Urothelium cell line (cell line): ENCODE data around the gene PROX2.

Source experiments
- DNase-seq: peaks from one replicate; pipeline ENCODE4 v3.0.0; 2011; ENCODE audit warnings: low spot score, mixed read lengths
- FAIRE-seq: peaks from 2 replicates; lab custom pipeline; 2011; peaks lifted over from hg19 to GRCh38; lab: Jason Lieb, UNC

Gene PROX2

DNA sequence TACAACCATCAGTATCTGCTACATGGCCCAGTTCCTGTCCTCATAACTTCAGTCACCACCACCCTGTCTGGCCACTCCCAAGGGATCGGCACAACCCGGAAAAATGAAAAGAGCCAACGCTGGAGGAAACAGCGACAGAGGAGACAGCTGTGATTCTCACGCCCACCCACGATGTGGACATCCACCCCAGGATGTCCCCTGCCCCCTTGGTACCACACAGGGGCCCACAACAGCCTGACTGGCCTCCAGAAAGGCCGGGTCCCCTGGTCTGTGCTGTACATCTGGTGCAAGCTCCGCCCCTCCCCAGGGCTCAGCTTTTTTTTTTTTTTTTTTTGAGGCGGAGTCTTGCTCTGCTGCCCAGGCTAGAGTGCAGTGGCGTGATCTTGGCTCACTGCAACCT is 34.6 kb upstream of the PROX2 start:
- FAIRE-seq (no peak), DNase-seq (no peak)

DNA sequence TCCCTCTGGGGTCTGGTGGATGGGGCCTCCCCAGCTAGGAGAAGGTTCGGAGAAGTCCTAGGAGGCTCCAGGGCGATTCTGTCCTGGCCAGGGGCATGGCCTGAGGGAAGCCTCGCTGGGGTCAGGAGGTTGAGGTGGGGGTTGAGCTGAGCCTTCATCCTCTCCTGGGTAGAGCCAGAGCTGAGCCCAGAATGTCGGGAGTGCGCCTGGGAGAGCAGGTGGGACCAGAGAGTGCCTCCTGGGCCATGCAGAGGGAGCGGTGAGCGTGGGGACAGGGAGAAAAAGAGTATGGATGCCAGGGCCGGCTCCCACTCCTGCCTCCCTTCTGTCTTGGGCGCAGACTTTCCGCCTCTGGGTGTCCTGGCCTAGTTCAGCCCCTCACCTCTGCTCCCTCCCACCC is 34.0 kb upstream of the PROX2 start:
- FAIRE-seq (no peak), DNase-seq (no peak)

DNA sequence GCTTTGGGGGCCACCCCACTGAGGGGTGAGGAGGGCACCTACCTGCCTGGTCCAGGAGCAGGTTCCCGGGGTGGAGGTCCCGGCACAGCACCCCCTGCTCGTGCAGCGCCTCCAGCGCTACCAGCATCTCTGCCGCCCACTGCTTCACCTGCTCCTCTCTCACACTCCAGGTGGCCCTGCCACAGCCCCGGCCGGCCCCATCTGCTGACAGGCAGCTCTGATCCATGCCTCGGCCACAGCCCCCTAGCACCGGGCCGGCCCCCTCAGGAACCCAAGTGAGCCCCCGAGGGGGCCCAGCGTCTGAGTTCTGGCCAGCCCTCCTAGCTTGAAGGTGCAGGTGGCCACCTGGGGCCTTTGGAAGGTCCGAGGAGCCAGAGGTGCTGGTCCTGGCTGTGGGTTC is 33.6 kb upstream of the PROX2 start:
- FAIRE-seq (no peak), DNase-seq (no peak)

DNA sequence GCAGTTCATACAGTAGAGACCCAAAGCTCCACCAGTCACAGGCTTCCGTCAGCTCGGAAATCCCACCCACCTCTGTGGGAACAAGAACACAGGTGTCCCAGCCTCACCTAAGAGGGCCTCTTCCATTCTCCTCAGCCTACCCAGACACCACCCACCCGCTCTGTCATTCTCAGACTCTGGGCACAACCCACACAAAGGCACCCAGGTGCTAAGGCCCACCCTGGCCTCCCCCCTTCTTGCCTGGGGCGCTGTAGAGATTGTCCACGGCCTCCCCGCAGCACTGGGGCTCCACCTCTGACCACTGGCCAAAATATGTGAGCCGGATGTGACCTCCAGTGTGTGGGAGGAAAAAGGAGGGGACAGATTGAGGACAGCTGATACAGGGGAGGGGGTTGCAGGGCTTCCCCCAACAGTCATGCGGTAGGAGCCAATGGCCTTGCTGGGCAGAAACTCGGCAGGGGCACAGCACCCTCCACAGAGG is 33.0 kb upstream of the PROX2 start:
- DNase-seq (no peak), FAIRE-seq (no peak)

DNA sequence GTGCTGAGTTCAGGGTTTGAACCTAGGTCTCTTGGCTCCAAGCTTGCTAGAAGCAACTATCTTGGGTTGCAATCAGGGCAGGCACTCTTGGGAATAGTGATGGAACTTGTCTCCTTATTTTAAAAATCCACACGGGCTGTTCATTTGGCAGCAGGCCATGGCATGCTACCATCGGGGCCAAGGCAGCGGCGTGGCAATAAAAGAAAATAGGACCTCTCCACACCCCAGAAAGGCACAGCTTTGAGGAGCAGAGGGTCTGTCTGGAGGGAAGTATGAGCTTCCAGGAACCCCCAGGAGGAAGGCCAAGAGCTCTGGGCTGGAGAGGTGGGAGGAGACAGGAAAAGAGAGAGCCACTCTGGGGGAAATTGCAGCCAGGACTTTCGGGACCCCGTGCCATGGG is 31.8 kb upstream of the PROX2 start:
- no peak for FAIRE-seq

DNA sequence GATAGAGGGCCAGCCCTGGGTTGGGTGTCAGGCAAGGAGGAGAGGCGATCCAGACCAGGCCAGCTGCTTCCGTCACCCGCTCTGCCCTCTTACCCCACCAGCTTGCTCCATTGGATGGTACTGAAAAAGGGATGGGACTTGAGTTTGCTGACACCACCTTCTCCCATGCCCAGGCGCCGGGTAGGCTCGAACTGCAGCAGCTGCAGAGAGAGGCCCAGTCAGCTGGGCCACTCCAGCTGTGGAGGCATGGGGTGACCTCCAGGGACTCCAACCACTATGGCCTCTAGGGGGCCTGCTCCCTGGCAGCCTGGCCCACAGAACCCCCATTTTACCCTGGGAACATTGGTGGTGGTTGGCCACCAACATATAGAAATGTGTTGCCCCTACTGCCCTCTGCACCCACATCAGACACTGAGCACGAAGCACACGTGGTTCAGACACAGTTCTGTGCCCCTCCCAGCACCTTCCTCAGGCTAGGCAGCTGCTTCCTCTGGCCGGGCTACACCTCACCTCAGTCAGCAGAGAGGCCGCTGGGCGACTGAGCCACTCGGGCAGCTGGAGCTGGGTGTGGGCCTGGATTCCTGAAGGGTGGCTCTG is 31.1 kb upstream of the PROX2 start:
- peak; percentile 72 for FAIRE-seq
- no peak for DNase-seq

More for the DNA sequence above, 31.8 kb upstream of the PROX2 start:
- DNase-seq = no peak

DNA sequence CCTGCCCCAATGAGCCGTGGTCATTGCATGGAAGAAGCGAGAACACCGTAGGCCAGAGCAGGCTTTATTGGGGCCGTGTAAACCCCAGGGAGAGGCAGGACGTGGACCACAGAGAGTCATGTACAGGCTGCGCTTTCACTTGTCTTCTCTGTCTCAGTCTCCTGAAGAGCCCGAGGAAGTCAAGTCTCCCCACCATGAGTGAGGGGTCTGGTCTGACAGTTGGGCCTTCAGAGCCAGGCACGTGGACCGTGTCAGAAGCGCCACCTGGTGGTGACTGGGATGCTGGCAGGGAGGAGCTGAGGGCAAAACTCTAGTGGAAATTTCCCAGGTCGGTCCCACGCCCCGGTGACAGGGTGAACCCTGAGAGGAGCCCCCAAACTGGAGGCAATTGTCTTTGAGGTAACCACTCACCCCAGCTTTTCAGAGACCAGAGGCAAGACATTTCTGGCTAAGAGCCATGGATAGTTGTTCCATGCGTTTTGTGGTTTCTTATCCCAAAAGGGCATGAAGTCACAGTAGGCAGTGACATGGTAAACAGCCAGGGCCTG is 29.7 kb upstream of the PROX2 start:
- DNase-seq (peak; percentile 81), FAIRE-seq (no peak)

DNA sequence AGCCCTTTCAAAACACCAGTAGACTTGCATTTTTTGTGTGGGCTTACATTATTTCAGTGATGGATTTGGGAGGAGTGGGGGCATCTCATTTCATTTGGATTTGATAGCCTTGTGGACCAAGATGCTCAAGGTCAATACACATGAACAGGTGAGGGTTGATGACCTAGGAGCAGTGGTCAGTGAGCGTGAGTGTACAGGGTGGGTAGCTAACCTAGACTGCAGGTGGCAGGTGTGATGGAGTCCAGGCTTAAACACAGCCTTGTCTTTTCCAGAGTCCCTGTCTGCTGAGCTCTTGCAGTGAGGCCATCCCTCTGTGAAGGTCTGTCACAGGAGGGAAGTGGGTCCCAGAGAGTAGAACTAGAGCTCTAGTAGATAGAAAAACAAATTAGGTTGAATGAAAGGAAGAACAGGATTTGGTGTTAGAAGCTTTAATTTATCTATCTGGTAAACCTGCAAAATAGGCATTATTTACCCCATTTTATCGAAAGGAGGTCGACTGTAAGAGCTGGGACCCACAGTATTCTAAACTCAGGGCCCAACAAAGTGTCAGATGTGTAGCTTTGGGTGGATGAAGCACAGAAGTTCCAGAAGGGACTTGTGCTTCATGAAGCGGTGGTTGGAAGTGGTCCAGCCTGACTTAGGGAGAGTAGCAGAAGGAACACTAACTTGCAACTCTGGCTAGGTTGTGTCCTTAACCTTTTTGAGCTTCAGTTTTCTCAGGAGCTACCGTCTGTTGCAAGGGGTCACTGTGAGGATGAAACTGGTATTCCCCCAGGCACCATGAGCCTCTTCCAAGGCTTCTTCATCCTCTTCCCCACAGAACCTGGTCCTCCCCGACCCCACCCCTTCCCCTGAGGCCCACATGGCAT is 28.9 kb upstream of the PROX2 start:
- FAIRE-seq = no peak

DNA sequence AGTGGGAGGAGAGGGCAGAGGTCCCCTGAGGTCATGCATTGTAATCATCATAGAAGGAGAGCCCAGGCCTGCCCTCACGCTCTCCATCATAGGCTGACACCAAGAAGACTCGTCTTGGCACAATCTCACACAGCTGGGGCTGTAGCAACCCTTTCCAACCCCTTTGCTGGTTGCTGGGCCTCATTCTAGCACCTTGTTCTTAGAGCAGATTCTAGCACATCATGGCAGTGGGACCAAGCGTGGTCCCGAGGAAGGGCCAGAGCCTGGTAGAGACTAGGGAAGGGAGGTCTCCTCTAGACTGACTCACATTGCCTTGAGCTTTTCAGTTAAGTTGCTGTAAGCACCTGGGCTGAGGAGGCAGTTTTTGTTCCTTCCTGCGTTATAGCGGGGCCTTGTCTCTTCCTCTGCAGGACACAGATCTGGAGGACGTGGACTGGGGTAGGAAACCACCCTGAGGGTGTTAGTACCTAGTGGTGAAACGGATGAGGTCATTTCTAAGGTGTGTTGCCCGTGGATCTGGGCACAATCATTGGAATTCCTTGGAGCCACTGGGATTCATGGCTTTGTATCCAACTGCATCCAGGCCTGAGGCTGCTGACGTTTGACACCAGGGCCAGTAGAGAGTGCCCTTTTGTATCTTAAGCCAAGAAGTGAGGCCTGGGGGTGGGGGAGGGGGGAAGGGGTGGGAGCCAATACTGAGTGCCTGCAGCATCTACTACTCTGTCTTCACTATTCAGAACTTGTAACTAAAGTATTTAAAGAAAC is 27.2 kb upstream of the PROX2 start:
- no peak for FAIRE-seq

More for the DNA sequence above, 28.9 kb upstream of the PROX2 start:
- no peak for DNase-seq

DNA sequence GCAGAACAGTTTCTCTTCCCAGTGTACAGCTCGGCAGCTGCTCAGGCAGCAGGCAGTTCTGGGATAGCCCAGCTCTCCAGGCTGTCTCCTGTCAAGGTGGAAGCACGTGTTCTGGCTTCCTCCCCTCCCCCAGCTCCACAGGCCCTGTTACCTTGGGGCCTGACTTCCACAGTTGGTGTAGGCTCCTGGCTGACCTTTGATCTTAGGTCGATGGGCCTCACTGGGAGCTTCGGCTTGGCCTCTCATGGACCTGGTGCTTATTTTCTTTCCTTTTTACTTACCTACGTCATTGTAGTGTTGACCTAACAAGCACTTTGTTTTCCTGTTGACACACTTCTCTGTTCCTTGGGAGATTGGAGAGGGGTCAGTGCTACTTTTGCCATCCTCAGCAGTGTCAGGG is 22.7 kb upstream of the PROX2 start:
- DNase-seq (no peak), FAIRE-seq (no peak)

More for the DNA sequence above, 27.2 kb upstream of the PROX2 start:
- DNase-seq = no peak

DNA sequence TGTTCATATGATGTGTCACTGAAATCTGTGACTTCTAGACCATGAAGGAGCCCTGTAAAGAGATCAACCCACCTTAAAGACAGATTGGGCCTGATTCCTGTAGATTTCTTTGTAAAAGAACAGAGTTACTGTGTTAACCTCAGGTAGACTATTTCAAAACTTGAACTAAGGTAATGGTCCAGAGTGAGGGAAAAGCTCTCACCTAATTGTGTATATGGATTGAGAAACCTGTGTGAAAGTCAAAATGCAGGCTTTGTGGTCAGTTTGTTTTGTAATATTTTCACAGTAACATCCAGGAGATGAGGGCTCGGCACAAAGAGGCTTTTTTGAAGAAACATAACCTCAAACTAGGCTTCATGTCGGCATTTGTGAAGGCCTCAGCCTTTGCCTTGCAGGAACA is 22.1 kb upstream of the PROX2 start:
- FAIRE-seq = no peak

DNA sequence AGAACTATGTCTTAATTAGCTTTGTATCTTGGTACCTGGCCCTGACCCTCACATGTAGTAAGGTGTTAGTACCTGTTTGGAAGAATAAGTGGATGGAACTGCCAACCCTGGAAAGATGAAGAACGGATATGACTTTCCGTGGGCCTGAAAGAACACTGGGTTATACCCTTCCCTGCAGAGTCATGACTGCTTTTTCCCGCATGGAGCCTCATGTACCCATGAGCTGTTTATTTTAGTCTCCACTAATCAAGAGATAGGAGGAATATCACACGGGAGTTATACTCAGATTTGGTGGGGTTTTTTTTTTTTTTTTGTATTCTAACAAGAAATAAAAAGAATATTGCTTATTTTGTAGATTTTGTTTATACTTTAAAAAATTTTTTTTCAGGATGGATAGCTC is 21.7 kb upstream of the PROX2 start:
- DNase-seq (no peak), FAIRE-seq (no peak)

More for the DNA sequence above, 22.1 kb upstream of the PROX2 start:
- no peak for DNase-seq

DNA sequence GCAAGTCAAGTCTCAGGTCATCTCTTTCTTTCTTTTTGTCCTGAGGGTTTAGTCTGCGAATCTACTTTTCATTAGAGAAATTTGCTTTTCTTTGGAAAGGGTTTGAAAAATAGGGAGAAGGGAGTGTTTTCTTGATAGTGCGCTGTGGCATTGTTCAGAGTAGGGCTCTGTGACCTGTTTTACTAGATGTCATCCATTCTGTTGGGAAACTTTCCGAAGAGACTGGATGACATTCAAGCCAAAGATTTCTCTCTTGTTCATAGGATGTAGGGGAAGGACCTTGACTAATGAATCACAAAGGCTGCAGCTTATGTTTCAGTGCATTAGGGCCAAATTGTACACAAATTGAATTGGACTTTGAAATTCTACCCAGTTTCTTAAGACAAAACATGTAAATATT is 20.5 kb upstream of the PROX2 start:
- DNase-seq (no peak), FAIRE-seq (no peak)

DNA sequence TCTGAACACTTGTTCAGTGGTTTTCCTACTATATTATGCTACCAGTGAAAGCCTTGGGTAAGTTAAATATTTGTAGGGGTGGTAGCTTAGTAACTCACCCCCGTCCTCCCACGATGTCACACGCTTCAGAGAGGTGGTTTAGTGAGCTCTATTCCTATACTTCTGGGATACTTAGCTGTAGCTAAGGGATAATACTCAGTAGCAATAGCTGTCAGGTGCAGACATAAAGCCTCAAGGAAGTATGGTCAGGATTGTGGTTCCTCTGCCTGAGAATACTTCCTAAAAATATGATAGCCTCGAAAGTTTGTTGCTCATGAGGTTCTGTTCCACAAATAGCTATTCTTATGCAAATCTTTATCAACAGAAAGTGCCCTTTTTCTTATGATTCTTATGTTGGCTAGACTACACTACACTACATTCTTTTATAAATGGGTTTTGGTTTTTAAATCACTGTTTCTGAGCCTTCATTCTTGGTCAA is 17.7 kb upstream of the PROX2 start:
- no peak for DNase-seq
- FAIRE-seq = no peak

DNA sequence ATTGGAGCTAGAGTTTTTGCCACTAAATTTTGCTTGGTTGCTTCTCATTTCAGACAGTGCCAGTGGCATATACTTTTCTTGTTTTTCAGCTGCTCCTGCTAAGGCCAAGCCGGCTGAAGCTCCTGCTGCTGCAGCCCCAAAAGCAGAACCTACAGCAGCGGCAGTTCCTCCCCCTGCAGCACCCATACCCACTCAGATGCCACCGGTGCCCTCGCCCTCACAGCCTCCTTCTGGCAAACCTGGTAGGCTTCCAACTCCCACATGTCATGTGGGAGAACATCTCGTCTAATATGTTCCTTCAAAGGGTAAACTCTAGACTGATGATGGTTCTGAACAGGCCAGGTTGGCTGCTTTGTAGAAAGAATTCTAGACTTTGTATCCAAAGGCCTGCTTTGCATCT is 16.8 kb upstream of the PROX2 start:
- DNase-seq = no peak
- no peak for FAIRE-seq

DNA sequence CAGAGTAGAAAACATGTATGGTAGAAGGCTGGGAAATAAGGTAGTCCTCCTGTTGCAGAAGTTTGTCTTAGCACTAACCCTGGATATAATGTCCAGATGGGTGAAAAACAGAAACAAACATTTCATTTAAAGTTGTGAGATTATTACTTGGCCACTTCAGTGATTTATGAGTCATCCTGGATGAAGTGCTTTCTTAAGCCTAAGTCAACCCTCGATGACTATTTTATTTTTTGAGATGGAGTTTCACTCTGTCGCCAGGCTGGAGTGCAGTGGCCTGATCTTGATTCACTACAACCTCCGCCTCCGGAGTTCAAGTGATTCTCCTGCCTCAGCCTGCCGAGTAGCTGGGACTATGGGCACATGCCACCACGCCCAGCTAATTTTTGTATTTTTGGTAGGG is 15.9 kb upstream of the PROX2 start:
- DNase-seq = no peak
- FAIRE-seq = no peak

DNA sequence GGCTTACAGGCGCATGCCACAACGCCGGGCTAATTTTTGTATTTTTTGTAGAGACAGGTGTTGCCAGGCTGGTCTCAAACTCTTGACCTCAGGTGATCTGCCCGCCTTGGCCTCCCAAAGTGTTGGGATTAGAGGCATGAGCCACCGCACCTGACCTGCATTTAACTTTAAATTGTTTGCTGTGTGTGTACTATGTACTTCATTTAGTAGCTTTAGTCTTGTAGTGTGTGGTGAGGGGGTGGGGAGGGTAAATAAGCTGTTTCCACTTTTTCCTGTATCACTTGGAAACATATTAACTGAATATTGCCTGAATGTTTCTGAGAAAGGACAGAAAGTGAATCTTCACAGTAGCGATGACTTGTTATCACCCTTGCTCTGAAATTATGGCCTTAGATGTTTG is 14.3 kb upstream of the PROX2 start:
- DNase-seq = no peak
- no peak for FAIRE-seq

DNA sequence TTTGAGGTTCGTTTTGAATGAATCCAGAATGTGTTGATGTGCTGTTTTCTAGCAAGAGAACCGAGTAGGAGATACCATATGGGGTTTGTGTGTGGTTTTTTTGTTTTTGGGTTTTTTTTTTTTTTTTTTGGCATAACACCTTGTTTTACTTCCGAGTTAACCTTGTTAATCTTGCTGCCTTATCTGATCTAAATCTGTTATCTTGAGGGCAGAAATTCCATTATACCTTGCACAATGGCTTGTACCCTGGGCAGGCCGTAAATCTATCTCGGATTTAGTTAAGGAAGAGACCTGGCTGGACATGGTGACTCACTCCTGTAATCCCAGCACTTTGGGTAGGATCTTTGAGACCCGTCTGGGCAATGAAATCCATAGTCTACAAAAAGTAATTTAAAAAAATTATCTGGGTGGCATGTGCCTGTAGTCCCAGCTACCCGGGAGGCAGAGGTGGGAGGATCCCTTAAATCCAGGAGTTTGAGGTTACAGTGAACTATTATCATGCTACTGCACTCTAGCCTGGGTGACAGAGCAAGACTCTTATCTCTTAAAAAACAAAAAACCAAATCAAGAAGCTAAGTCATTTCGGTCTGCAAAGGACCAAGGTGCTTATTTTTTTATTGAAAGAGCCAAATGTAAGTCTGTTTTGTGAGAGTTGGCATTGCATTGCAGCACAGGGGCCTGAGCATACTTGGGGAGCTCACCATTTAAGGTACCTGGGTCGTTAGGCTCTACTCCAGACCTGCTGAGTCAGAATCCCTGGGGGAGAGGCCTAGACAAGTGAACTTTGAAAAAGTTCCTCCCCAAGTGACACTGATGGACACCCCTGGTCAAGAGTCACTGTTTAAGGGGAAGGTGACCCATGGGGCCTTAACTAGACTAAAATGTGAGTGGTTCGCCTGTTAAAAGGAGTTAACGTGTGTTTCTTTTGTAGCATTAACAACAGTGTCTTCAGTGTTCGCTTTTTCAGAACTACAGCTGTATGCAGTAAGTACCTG is 12.5 kb upstream of the PROX2 start:
- DNase-seq (no peak), FAIRE-seq (no peak)

DNA sequence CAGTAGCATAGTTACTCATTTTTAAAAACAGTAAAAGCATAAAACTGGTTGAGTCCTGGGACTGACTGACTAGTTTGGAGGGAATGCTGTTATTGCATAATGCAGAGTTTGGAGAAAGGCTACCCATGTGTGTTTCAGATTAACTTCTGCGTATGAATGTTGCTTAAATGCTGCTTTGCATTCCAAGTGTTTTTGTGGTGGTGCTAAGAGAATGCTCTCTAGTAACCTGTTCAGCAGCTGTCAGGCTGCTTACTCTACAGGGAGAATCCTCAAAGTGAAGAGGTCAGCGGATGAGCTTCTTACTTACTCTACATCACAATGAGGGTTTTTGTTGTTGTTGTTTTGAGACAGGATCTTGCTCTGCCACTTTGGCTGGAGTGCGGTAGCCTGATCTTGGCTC is 10.1 kb upstream of the PROX2 start:
- FAIRE-seq = no peak
- DNase-seq = no peak
